CD4-positive, alpha-beta T cell treated with Interleukin-15 for 4 hours (primary cell): ENCODE data around the gene NPAS3.

Source experiments
- DNase-seq: peaks from one replicate; pipeline ENCODE4 v3.0.0-alpha.2; 2020; ENCODE audit warnings: low spot score

Gene NPAS3

GRCh38 chr14:33682760-33683159 is 744.1 kb downstream of the NPAS3 start:
- no peak for DNase-seq

GRCh38 chr14:33685026-33685425 is 746.3 kb downstream of the NPAS3 start:
- DNase-seq, result no peak

- no peak for DNase-seq
These were observed 747.0 kb downstream of the NPAS3 start for GRCh38 chr14:33685698-33686097.

- no peak for DNase-seq
These were observed 747.5 kb downstream of the NPAS3 start for GRCh38 chr14:33686218-33686617.

GRCh38 chr14:33686856-33687255 is 748.2 kb downstream of the NPAS3 start:
- no peak for DNase-seq

- DNase-seq, result no peak
These were observed 751.0 kb downstream of the NPAS3 start for GRCh38 chr14:33689680-33690079.

- no peak for DNase-seq
These were observed 753.2 kb downstream of the NPAS3 start for GRCh38 chr14:33691907-33692306.

GRCh38 chr14:33692762-33693161 is 754.1 kb downstream of the NPAS3 start:
- no peak for DNase-seq

GRCh38 chr14:33693237-33693636 is 754.6 kb downstream of the NPAS3 start:
- DNase-seq, result no peak

GRCh38 chr14:33696165-33696564 is 757.5 kb downstream of the NPAS3 start:
- no peak for DNase-seq

GRCh38 chr14:33699300-33699983 is 760.8 kb downstream of the NPAS3 start:
- no peak for DNase-seq

GRCh38 chr14:33700052-33700451 is 761.4 kb downstream of the NPAS3 start:
- DNase-seq, result no peak

- no peak for DNase-seq
These were observed 763.6 kb downstream of the NPAS3 start for GRCh38 chr14:33702293-33702692.

GRCh38 chr14:33704481-33704880 is 765.8 kb downstream of the NPAS3 start:
- DNase-seq, result no peak

GRCh38 chr14:33705490-33705889 is 766.8 kb downstream of the NPAS3 start:
- no peak for DNase-seq

- no peak for DNase-seq
These were observed 769.0 kb downstream of the NPAS3 start for GRCh38 chr14:33707716-33708115.

- DNase-seq, result no peak
These were observed 770.6 kb downstream of the NPAS3 start for GRCh38 chr14:33709283-33709682.

GRCh38 chr14:33709711-33710110 is 771.0 kb downstream of the NPAS3 start:
- DNase-seq, result no peak

GRCh38 chr14:33710273-33710672 is 771.6 kb downstream of the NPAS3 start:
- no peak for DNase-seq

GRCh38 chr14:33711194-33711593 is 772.5 kb downstream of the NPAS3 start:
- DNase-seq, result no peak

- no peak for DNase-seq
These were observed 773.1 kb downstream of the NPAS3 start for GRCh38 chr14:33711811-33712216.

GRCh38 chr14:33714527-33715226 is 776.0 kb downstream of the NPAS3 start:
- no peak for DNase-seq

GRCh38 chr14:33715227-33715528 is 776.5 kb downstream of the NPAS3 start:
- DNase-seq, result no peak

- no peak for DNase-seq
These were observed 778.2 kb downstream of the NPAS3 start for GRCh38 chr14:33716921-33717320.
